Astrocyte of the spinal cord (primary cell): ENCODE data around the gene ARHGAP26.
"Not testable (repeated sequence)": the region's sequence is repeated elsewhere in the genome, so short reads cannot be mapped to it uniquely, and the experiment has no call there.

Experiments used
- DNase-seq: peaks from one replicate; pipeline ENCODE4 v3.0.0; 2011; ENCODE audit warnings: low read depth, low spot score
- H3K4me3 ChIP-seq: 2 replicates; pipeline ENCODE4 v1.5.1; 2011; ENCODE audit warnings: low read depth, mild to moderate bottlenecking, low read length, moderate library complexity
- in situ Hi-C: cut with HindIII; loops from 2 replicates; pipeline ENCODE4 v1.10.0; 2017; ENCODE audit warnings: low sequenced_read_pairs
- TF ChIP-seq, protein P1 (sequence below): IDR thresholded peaks from 2 replicates; pipeline ENCODE4 v1.5.1; 2012; ENCODE audit warnings: low read depth, mild to moderate bottlenecking, low read length, inconsistent platforms

The ARHGAP26 gene

GRCh38 chr5:142984525-142984924 is 214.3 kb downstream of the ARHGAP26 start:
- DNase-seq: no peak
- no peak overlapping the region for H3K4me3 ChIP-seq
- in situ Hi-C loops: no loop called here
- TF ChIP-seq, protein P1, sequence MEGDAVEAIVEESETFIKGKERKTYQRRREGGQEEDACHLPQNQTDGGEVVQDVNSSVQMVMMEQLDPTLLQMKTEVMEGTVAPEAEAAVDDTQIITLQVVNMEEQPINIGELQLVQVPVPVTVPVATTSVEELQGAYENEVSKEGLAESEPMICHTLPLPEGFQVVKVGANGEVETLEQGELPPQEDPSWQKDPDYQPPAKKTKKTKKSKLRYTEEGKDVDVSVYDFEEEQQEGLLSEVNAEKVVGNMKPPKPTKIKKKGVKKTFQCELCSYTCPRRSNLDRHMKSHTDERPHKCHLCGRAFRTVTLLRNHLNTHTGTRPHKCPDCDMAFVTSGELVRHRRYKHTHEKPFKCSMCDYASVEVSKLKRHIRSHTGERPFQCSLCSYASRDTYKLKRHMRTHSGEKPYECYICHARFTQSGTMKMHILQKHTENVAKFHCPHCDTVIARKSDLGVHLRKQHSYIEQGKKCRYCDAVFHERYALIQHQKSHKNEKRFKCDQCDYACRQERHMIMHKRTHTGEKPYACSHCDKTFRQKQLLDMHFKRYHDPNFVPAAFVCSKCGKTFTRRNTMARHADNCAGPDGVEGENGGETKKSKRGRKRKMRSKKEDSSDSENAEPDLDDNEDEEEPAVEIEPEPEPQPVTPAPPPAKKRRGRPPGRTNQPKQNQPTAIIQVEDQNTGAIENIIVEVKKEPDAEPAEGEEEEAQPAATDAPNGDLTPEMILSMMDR: no peak

DNA sequence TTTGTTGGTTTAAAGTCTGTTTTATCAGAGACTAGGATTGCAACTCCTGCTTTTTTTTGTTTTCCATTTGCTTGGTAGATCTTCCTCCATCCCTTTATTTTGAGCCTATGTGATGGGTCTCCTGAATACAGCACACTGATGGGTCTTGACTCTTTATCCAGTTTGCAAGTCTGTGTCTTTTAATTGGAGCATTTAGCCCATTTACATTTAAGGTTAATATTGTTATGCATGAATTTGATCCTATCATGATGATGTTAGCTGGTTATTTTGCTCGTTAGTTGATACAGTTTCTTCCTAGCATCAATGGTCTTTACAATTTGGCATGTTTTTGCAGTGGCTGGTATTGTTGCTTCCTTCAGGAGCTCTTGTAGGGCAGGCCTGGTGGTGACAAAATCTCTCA is 219.1 kb downstream of the ARHGAP26 start:
- H3K4me3 ChIP-seq, DNase-seq, in situ Hi-C loops: not testable (repeated sequence)

GRCh38 chr5:142990073-142990472 is 219.9 kb downstream of the ARHGAP26 start:
- in situ Hi-C loops, H3K4me3 ChIP-seq: not testable (repeated sequence)

DNA sequence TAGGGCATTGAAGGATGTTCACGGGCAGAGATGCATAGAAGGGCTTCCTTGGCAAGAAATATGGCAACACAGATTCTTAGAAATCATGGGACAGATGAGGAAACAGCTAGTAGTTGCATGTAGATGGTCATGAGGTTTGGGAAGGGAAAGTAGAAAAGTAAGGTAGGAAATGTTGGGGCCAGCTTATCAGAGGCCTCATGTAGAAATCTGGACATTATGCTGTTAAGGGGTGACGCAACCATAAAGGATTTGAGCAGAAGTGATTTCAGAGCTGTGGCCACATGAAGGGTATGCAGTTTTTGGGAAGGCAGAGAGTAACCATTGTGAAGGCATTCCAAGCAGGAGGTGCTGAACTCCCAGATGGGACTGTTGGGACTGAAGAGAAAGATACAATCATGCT is 224.0 kb downstream of the ARHGAP26 start:
- H3K4me3 ChIP-seq: no peak overlapping the region
- in situ Hi-C loops: no loop called here
- no peak for DNase-seq
- TF ChIP-seq, protein P1: no peak

More at GRCh38 chr5:142990073-142990472, 219.9 kb downstream of the ARHGAP26 start:
- not testable (repeated sequence) for DNase-seq

- in situ Hi-C loops, H3K4me3 ChIP-seq, DNase-seq: not testable (repeated sequence)
Observed at GRCh38 chr5:142995621-142996020, 225.4 kb downstream of the ARHGAP26 start.

- in situ Hi-C loops: no loop called here
- TF ChIP-seq, protein P1: no peak
- DNase-seq: no peak
- H3K4me3 ChIP-seq: no peak overlapping the region
Observed at GRCh38 chr5:142997591-142997990, 227.4 kb downstream of the ARHGAP26 start.

GRCh38 chr5:142998316-142999020 is 228.3 kb downstream of the ARHGAP26 start:
- H3K4me3 ChIP-seq: no peak overlapping the region
- in situ Hi-C loops: no loop called here
- no peak for DNase-seq
- TF ChIP-seq, protein P1: no peak

- in situ Hi-C loops, DNase-seq, H3K4me3 ChIP-seq: not testable (repeated sequence)
Observed at GRCh38 chr5:143000551-143000950, 230.4 kb downstream of the ARHGAP26 start.
